Uterus (tissue), 4 donors: Measurements from ENCODE around the gene TPO. TPM values are rescaled to one million over a fixed set of nuclear protein-coding genes. Genes with fewer than 3 reads are reported as not detected.

Source experiments
- DNase-seq, 2 donors: peaks; one replicate each; pipeline ENCODE4 v3.0.0-alpha.2; 2019 to 2020
- H3K27ac ChIP-seq, 2 donors: fragments of 200-600 bp; sonication (generic); 1 replicate in 1 of 2; 2 replicates in 1 of 2; pipeline ENCODE4 v1.5.1; 2016 to 2018
- H3K27me3 ChIP-seq, 2 donors: fragments of 200-600 bp; sonication (generic); one replicate each; pipeline ENCODE4 v1.5.1; 2018 to 2019; ENCODE audit warnings: control low read depth in 1 of 2
- H3K36me3 ChIP-seq, 2 donors: fragments of 200-600 bp; sonication (generic); one replicate each; pipeline ENCODE4 v1.5.1; 2019; ENCODE audit warnings: control low read depth in 1 of 2
- H3K4me1 ChIP-seq, 2 donors: fragments of 200-600 bp; sonication (generic); one replicate each; pipeline ENCODE4 v1.5.1; 2018 to 2019; ENCODE audit warnings: control low read depth in 1 of 2
- H3K4me3 ChIP-seq, 2 donors: fragments of 200-600 bp; sonication (generic); 1 replicate in 1 of 2; 2 replicates in 1 of 2; pipeline ENCODE4 v1.5.1; 2018 to 2019; ENCODE audit warnings: mild to moderate bottlenecking in 1 of 2
- H3K9me3 ChIP-seq, 2 donors: fragments of 200-600 bp; sonication (generic); one replicate each; pipeline ENCODE4 v1.5.1; 2019; ENCODE audit warnings: control low read depth in 1 of 2
- POLR2A ChIP-seq, 2 donors: fragments of 450-650 bp; IDR thresholded peaks; one replicate each; pipeline ENCODE4 v1.6.1; 2016; ENCODE audit warnings: antibody characterized with exemption in 2 of 2, mild to moderate bottlenecking in 1 of 2, moderate library complexity in 1 of 2
- intact Hi-C: fragments of 100-400 bp; cut with DNase I; formaldehyde crosslinking; loops from one replicate; pipeline ENCODE4 v1.15.1; 2023; ENCODE audit warnings: low total_unique reads
- total RNA-seq, 4 donors: library from RNA; depleted of rRNA in 3 of 4; stranded (reverse); fragments of >200 nt in 3 of 4; gene quantifications; one replicate each; pipeline versions ENCODE4 v1.1.0 to v1.2.4, GENCODE V29; 2014 to 2023
- TF ChIP-seq, protein P1 (sequence below), 4 experiments: fragments of 200-600 bp in 2 of 4; fragments of 450-650 bp in 2 of 4; sonication (generic) in 2 of 4; IDR thresholded peaks; one replicate each; pipeline ENCODE4 v1.5.1; 2016 to 2019; ENCODE audit warnings: antibody characterized with exemption in 4 of 4, mild to moderate bottlenecking in 2 of 4, moderate library complexity in 1 of 4
- donor health status: DM: yes; HTN: yes; CAD: no.

The TPO gene
- total RNA-seq, 4 donors from 2014 or later: 4.4 TPM; not detected in 3

DNA sequence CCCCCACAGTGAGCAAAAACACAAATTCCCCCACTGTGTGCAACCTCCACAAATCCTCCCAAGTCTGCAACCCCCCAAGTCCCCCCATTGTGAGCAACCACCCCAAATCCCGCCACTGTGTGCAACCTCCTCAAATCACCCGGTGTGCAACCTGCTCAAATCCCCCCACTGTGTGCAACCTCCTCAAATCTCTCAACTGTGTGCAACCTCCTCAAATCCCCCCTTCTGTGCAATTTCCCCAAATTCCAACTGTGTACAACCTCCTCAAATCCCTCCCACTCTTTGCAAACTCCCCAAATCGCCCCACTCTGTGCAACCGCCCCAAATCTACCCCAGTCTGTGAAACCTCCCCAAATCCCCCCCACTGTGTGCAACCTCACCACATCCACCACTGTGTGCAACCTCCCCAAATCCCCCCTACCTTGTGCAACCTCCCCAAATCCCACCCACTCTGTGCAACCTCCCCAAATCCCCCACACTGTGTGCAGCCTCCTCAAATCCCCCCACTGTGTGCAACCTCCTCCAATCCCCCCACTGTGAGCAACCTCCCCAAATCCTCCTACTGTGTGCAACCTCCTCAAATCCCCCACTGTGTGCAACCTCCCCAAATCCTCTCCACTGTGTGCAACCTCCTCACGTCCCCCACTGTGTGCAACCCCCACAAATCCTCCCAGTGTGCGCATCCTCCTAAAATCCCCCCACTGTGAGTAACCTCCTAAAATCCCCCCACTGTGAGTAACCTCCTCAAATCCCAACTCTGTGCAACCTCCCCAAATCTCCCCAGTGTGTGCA is 115.2 kb downstream of the TPO start:
- intact Hi-C loops: no loop called here
- no peaks in the 10 kb centered on the region for H3K36me3 ChIP-seq
- no peaks in the 10 kb centered on the region for H3K4me1 ChIP-seq
- no peaks in the 10 kb centered on the region for H3K27me3 ChIP-seq
- no peak overlapping the region for H3K4me3 ChIP-seq
- TF ChIP-seq POLR2A (IDR thresholded peaks at IDR 0.05): no peak
- TF ChIP-seq, protein P1, sequence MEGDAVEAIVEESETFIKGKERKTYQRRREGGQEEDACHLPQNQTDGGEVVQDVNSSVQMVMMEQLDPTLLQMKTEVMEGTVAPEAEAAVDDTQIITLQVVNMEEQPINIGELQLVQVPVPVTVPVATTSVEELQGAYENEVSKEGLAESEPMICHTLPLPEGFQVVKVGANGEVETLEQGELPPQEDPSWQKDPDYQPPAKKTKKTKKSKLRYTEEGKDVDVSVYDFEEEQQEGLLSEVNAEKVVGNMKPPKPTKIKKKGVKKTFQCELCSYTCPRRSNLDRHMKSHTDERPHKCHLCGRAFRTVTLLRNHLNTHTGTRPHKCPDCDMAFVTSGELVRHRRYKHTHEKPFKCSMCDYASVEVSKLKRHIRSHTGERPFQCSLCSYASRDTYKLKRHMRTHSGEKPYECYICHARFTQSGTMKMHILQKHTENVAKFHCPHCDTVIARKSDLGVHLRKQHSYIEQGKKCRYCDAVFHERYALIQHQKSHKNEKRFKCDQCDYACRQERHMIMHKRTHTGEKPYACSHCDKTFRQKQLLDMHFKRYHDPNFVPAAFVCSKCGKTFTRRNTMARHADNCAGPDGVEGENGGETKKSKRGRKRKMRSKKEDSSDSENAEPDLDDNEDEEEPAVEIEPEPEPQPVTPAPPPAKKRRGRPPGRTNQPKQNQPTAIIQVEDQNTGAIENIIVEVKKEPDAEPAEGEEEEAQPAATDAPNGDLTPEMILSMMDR (IDR thresholded peaks at IDR 0.05): no peak
- no peak for DNase-seq
- no peak overlapping the region for H3K27ac ChIP-seq
- no peaks in the 10 kb centered on the region for H3K9me3 ChIP-seq

DNA sequence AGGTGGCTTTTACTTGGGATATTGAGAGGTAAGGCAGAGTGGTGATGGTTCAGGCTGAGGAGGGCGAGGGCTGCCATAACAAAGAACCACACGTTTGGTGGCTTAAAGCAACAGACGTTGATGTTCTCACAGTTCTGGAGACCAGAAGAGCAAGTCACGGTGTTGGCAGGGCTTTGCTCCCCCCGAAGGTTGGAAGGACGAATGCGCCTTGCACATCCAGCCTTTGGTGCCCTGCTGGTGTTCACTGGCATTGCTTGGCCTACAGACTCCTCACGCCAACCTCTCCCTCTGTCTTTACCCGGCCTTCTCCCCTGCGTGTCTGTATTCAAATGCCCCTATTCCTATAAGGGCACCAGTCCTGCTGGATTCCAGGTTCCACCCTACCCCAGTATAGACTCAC is 125.4 kb downstream of the TPO start:
- no peak for DNase-seq
- no peak overlapping the region for H3K27ac ChIP-seq
- intact Hi-C loops: no loop called here
- no peak overlapping the region for H3K4me3 ChIP-seq
- H3K4me1 ChIP-seq: no peaks in the 10 kb centered on the region
- H3K9me3 ChIP-seq: no peaks in the 10 kb centered on the region
- H3K27me3 ChIP-seq: no peaks in the 10 kb centered on the region
- TF ChIP-seq, protein P1 (IDR thresholded peaks at IDR 0.05): no peak
- no peak for TF ChIP-seq POLR2A (IDR thresholded peaks at IDR 0.05)
- H3K36me3 ChIP-seq: no peaks in the 10 kb centered on the region

DNA sequence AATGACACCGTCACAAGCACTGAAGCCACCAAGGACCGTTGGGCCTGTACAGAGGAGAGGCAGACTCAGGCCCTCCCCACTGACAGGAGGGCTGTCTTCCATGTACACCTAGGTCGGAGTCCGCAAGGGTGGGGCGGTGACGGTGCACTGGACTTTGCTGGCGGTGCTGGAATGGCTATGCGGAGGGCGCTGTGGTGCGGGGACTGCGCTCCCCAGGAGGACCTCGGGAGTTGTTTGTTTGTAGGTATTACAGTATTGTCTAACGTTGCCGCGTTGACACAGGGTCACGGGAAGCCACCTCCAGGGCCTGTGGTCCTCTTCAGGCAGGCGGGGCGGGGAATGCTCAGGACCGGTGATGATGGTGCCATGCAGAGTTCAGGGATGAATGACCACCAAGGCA is 126.2 kb downstream of the TPO start:
- Histone ChIP-seq H3K9me3 (no peaks in the 10 kb centered on the region), H3K36me3 (no peaks in the 10 kb centered on the region), H3K27me3 (no peaks in the 10 kb centered on the region), H3K4me3 (no peak overlapping the region), H3K27ac (no peak overlapping the region), H3K4me1 (no peaks in the 10 kb centered on the region)
- intact Hi-C loops: no loop called here
- TF ChIP-seq, protein P1 (IDR thresholded peaks at IDR 0.05): no peak
- TF ChIP-seq POLR2A (IDR thresholded peaks at IDR 0.05): no peak
- no peak for DNase-seq

DNA sequence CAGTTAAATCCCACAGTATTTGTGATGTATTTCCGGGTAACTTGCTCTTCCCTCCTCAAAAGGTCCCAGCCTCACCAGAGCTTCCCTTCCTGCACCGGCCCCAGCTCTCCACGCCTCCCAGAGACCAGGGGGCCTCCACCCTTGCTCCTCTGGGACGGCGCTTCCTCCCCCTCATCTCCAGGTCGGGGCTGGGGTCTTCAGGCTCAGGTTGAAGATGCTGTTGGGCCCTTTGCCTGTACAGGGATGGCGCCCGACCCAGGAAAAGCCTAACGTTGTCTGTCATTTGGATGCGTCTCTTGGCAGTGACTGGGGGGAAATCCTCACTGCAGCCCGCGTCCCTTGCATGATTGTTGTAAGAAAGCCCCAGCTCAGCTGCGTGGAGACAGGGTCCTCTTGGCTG is 126.7 kb downstream of the TPO start:
- intact Hi-C loops: no loop called here
- TF ChIP-seq, protein P1 (IDR thresholded peaks at IDR 0.05): no peak
- TF ChIP-seq POLR2A (IDR thresholded peaks at IDR 0.05): no peak
- Histone ChIP-seq H3K27me3 (no peaks in the 10 kb centered on the region), H3K4me3 (no peak overlapping the region), H3K4me1 (no peaks in the 10 kb centered on the region), H3K27ac (no peak overlapping the region), H3K9me3 (no peaks in the 10 kb centered on the region), H3K36me3 (no peaks in the 10 kb centered on the region)
- DNase-seq: no peak

DNA sequence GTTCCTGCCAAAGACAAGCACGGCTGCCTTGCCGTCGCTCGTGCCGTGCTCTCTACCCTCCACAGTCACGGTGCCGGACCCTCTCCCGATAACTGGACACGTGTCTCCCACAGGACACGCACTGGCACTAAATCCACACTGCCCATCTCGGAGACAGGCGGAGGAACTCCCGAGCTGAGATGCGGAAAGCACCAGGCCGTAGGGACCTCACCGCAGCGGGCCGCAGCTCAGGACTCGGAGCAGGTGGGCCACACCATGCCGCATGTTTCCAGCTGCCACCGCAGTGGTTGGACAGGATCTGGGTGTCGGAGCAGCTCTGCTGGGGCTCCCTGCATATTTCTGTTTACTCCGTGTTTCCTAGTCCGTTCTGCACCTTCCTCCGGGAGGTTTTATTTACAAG is 127.2 kb downstream of the TPO start:
- H3K9me3 ChIP-seq: no peaks in the 10 kb centered on the region
- H3K27ac ChIP-seq: no peak overlapping the region
- H3K4me3 ChIP-seq: no peak overlapping the region
- intact Hi-C loops: no loop called here
- TF ChIP-seq, protein P1 (IDR thresholded peaks at IDR 0.05): no peak
- TF ChIP-seq POLR2A (IDR thresholded peaks at IDR 0.05): no peak
- H3K27me3 ChIP-seq: no peaks in the 10 kb centered on the region
- no peak for DNase-seq
- no peaks in the 10 kb centered on the region for H3K4me1 ChIP-seq
- no peaks in the 10 kb centered on the region for H3K36me3 ChIP-seq
